PC-3 (cell line): Measurements from ENCODE around the gene NIF3L1.

Experiments
- CTCF ChIP-seq: fragments of 300-600 bp; sonication (generic); conservative IDR thresholded peaks from 2 replicates; pipeline ENCODE4 v1.5.1; 2017; ENCODE audit warnings: antibody characterized with exemption, low read depth, mild to moderate bottlenecking, low read length
- EZH2 ChIP-seq: fragments of 300-600 bp; sonication (generic); IDR thresholded peaks from one replicate; pipeline ENCODE4 v1.6.1; 2017; ENCODE audit warnings: antibody characterized with exemption, mild to moderate bottlenecking, low read length; ENCODE audit not compliant: unreplicated experiment
- EZH2phosphoT487 ChIP-seq: fragments of 300-600 bp; sonication (generic); IDR thresholded peaks from 2 replicates; pipeline ENCODE4 v1.6.1; 2018; ENCODE audit warnings: mild to moderate bottlenecking, antibody characterized with exemption, low read length, borderline replicate concordance

GRCh38 chr2:200873560-200873959, 15.6 kb upstream of the NIF3L1 start:
- no peak for TF ChIP-seq CTCF
- TF ChIP-seq EZH2 = no peak
- TF ChIP-seq EZH2phosphoT487 = no peak
